T-helper 22 cell (primary cell): Measurements from ENCODE around the gene SORT1.
"Not testable (repeated sequence)": the region's sequence is repeated elsewhere in the genome, so short reads cannot be mapped to it uniquely, and the experiment has no call there.

Experiments used
- DNase-seq: peaks from one replicate; pipeline ENCODE4 v3.0.0-alpha.2; 2020; ENCODE audit warnings: low read depth

Gene SORT1

GRCh38 chr1:109298666-109299557, 98.8 kb downstream of the SORT1 start:
- DNase-seq: no peak

DNA sequence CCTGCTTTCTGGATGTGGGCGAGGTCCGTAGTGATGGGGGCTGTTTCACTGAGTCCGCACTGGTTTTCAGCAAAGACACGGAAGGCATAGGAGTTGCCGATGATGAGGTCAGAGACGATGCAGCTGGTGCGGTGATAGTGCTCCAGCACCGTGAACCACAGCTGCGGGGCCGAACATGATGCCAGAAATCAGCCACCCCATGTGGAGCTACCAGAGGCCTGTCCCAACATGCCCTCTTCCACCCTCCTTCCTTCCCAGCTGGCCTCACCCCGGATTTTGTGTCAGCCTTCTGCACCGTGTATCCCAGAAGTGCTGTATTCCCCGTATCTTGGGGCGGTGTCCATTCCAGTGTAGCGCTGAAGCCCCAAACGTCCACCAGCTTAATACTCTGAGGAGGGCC, 100.9 kb downstream of the SORT1 start:
- no peak for DNase-seq

DNA sequence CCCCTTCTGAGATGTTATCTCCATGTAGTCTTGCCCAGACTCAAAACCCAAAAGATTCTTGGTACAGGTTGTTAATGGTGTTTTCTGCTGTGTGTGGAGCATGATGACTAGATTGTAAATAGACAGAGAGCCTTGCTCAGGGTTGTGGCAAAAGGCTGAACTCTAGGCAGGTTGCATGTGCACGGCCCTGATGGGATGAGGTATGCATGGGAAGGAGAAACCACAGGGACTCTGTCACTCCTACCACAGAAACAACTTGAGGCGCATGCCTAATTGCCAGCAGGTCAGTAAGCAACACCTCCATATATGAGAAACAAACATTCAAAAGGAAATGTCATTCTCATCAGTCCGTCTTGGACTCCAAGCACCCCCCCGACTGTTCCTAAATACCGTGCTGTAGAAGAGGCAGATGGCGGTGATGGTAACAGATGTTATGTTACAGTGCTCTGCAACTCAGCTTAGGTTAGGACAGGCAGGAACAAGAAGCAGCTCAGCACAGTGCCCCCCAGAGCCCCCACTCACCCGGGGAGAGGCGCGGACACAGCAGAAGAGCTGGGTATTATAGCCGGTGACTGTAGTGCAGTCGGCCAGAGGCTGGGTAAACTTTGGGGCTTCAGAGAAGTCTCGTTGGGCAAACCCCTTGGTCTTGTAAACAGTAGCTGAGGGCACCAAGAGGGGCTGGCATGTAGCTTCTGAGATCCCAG, 101.9 kb downstream of the SORT1 start:
- no peak for DNase-seq

- no peak for DNase-seq
Measured at GRCh38 chr1:109294481-109294880, 103.2 kb downstream of the SORT1 start.

DNA sequence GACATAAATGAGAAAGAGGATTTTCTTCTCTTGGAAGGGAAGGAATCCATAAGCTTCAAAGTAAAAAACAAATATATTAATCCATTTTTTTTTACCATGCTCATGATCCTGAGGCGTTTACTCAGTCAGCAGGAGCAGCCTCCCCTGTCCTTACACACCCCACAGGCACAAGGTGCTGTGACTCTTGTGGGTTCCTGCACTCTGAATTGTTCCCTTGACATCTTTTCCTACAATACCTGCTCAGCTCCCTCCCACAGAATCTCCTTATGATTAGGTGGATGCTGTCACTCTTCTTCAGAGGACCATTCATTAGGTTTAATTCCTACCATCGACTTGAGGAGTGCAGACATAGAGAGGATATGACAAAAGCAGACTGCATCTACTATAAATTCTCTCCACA, 104.7 kb downstream of the SORT1 start:
- DNase-seq: no peak

- no peak for DNase-seq
Measured at GRCh38 chr1:109292364-109292763, 105.4 kb downstream of the SORT1 start.

DNA sequence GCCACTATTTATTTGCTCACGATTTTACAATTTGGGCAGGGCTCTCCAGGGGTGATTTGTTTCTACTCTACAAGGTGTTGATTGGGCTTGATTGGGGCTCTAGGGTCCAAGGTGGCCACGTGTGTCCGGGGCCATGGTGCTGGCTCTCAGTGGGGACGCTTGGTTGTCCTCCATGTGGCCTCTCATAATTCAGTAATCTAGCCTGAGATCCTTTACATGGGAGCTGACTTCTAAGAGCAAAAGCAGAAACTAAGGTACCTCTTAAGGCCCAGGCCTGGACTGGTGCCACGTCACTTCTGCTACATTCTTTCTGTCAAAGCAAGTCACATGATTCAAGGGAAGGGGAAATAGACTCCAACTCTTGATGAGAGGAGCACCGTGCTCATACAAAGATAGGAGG, 106.7 kb downstream of the SORT1 start:
- no peak for DNase-seq

- DNase-seq: no peak
Measured at GRCh38 chr1:109290137-109290536, 107.6 kb downstream of the SORT1 start.

- DNase-seq: not testable (repeated sequence)
Measured at GRCh38 chr1:109286762-109287161, 111.0 kb downstream of the SORT1 start.

GRCh38 chr1:109283748-109284600, 113.7 kb downstream of the SORT1 start:
- no peak for DNase-seq

DNA sequence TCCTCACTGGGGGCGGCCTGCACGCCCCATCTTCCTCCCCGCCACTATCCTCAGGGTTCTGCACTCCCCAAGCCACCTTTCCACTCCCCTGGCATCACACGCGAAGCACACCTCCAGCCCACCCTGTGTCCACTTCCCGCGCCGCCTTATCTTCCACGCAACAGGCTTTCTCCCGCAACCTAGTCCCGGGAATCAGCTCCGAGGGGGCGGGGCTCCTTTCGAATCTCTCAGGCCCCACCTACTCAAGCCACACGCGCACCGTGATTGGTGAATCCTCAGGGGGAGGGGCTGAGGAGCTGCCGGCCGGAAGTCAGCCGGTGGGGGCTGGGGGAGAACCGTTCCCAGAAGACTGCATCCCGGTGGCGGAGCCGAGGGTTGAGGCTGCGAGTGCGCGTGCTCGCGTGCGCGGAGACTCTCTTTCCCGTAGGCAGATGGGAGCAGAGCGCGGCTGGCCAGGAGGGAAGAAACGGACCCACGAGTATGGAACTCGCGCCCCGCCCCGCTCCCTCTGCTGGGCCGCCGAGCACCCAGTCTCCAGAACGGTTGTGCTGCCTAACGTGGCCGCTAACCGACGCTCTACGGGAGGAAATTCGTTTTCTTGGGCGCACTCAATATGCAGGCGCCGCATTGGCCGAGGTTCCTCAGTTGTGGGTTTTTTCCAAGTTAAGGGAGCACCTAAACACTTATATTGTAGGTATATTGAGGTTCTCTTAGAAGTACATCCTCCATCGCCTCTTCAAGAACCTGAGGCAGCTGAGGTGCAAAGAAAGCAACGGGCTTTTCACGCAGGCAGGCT, 114.6 kb downstream of the SORT1 start, which contains the start of gene PSRC1:
Gene PSRC1, minus strand, starts transcription at position 194 of the 796 bp plus-strand sequence.
- DNase-seq: peak; percentile 80

DNA sequence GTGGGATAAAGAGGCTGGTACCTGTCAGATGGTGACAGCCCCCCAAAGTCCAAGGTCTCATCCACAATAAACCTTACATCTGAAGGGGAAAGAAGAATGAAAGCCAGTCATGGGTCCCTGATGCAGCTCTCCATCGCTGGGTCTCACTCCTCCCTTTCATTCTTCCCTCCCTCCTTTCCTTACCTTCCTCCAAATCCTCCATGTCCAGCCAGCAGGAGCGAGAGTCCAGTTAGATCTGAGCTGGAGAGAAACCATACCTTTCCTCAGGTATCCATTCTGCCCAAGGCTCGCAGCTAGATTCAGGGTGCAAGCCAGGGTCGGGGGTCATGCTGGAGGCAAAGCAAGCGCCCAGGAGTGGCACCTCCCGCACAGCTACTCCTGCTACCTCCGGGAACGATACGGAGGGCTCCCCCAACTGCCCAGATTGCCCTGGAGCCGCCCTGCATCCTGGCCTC, 115.2 kb downstream of the SORT1 start:
- DNase-seq: no peak

DNA sequence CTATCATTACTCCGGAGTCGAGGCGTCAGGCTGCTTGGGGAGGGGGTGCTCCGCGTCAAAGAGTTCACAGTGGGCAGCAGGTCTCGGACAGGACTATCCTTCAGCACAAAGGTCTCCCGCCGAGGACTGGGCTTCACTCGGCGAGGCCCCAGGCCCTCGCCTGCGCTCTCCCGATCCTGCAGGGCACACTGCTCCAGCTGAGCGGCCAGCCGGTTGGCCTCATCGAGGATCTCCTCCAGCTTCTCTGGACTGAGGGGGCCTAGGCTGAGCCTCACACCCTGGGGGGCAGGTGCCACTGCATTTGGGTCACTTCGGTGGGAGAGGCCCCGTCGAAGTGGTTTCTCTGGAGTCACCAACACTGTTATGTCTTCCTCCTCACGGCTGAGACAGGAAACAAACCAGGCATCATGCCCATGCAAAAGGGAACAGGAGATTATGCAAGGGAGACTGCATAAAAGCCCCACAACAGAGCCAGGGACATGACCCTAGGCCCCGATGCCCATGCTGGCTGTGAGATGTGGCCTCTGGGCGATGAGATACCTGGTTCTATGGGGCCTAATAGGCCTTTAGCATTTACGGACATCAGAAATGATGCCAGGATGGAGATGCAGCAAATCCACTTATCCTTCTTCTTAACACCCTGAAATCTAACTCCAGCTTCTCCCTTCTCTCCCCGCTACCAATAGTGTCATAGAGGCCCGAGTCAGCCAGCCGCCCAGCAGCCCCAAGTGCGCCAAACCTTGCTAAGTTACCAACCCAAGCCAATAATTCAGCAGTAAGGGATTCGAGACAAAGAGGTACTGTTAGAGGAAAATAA, 115.8 kb downstream of the SORT1 start:
- DNase-seq: no peak

DNA sequence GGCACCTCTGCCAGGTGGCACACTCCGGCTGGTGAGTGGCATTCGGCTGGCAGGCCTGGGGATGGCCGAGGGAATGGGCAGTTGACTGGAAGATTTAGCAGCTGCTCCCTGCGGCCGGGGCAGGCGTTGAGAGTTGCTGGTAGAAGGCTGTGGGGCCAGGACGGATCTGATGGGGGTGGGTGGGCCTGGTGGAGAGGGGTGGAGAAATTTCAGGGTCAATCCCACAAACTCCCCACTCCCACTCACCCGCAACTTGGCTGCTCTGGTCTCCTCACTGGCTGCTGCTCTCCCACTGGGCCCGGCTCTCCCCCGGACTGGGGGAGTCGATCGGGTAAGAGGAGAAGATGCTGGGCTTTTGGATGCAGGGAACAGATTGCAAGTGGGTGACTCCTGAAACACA, 116.9 kb downstream of the SORT1 start:
- no peak for DNase-seq

DNA sequence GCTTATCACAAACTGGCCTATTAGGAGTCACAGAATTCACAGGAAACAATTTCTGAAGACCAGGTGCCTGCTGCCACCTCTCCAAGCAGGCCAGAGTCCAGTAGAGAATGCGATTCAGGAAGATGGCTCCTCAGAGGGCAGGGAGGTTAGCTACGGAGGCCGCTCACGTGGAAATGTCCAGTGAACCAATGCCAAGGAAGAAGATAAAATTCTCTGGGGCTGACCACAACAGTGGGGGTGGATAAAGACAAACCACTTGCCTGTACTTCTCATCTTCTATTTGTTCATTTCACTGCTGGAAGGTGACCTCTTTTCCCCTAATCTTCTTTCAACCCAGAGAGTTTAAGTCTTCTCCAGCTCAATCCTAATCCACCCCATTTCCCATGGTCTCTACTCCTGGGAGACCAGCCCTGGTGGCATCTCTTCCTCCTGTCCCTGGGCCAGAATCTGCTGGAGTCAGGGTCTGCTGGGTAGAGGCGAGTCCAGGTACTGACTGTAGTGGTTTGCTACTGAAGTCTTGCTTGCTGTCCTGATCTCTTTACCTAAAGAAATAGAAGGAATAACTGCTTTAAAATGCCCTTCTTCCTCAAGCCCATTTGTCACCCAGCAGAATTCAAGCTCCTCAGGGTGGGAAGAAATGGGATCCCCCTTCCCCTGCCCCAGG, 118.0 kb downstream of the SORT1 start:
- DNase-seq: no peak

- DNase-seq: no peak
Measured at GRCh38 chr1:109277434-109278204, 120.1 kb downstream of the SORT1 start.

DNA sequence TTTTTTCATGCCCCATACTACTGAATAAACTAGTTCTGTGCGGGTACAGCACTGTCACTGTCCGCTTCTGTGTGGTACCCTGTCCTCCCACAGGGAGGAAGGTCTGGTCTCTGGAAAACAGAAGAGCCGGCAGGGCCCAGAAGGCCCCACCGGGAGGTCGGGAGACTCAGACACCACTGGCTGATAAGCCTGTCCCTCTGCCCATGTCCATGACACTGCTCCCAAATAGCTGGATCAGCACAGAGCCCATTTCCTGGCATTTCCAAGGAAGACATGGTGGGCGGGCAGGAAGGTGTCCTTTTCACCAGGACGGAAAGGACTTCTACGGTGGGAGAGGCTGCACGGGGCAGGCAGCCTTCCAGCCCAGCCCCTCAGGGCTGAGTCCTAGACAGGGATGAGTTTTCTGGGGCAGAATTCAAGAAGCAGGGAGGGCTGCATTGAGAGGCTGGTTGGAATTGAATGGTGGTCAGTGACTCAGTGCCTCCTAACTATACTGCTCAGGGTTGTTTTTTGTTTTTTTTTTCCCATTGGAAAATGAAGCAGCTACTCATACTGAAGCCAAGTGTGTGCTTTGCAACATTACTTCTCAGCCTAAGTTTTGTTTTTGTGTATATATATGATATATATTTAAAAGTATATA, 121.9 kb downstream of the SORT1 start:
- no peak for DNase-seq
